GM18858 (cell line): ENCODE data around the gene GRPEL1.

Experiments
- ATAC-seq: cut with Tn5 transposase; IDR thresholded peaks from one replicate; pipeline ENCODE4 v1.9.1; 2021; ENCODE audit not compliant: unreplicated experiment

The GRPEL1 gene

DNA sequence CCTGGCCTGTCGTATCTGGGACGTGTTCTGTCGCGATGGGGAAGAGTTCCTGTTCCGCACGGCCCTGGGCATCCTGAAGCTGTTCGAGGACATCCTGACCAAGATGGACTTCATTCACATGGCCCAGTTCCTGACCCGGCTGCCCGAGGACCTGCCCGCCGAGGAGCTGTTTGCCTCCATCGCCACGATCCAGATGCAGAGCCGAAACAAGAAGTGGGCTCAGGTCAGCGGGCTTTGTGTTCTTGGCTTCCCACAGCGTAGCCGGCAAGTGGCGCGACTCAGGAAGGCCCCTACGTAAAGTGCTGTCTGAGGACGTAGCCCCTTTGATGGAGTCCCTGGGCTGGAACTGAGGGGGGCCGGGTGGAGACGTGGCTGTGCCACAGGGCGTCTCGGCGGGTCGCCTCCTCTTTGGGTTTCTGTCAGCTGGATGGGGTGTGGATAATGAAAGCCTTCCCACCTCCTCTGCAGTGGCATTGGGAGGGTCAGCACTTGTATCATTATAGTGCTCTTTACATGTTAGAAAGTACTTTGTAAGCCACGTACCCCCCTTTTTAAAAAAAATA lies 42.7 kb downstream of the GRPEL1 start:
- no peak for ATAC-seq

DNA sequence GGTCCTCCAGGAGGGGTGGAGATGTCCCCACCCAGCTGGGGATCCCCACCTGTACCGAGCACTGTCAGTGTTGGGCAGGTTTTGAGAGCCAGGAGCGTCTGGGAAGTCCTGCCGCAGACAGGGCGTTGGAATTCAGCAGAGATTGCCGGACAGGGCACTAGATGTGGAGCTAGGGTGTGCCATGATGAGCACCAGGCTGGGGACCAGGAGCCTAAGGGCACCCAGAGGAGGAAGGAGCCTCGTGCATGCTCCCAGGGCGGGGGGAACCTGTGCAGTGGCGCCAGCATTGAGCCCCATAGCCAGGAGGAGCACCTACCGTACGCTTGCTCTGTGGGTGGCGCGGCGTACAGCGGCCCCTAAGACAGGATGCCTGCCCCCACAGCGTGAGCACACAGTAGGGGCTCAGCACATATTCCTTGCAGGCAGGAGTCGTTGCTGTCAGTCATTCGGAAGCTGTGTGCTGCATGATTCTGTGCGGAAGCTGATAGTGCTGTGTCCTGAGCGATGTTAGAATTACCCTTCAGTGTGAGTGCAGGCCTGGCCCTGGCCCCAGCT lies 43.5 kb downstream of the GRPEL1 start:
- ATAC-seq = no peak

DNA sequence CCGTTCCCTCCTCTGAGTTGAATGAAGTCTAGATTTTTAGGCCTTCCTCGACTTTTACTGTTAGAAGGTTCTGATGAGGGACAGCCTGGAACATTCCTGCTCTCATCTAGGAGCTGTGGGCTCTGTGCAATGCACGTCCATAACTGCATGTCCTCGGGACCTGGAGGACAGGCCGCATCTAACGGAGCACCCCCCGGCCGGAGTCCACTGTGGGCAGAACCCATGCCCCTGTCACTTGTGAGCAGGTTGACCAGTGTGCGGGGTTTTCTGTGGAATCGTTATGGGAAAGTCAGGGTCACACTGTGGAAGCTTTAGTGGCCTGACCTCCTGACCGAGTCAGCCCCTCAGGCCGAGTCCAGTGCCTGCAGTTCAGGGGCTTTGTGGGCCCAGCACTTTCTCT lies 44.0 kb downstream of the GRPEL1 start:
- ATAC-seq = no peak

DNA sequence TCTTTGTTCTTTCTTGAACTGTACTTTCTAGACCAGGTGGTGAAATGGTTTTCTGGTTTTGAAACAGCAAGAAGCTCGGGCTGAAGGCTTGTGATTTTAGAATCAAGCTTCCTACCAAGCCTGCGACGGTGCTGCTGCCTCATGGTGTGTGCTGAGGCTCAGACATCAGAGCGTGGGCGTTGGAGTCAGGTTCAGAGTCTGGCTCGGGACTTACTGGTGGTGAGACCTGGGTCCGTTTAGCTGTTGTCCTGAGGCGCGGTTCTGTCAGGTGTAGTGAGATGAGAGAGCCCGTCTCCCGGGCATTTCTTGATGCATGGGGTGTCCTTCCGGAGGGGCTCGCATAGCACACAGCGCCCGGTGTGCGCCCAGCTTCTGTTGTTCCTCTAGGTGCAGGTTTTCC lies 44.4 kb downstream of the GRPEL1 start:
- no peak for ATAC-seq

DNA sequence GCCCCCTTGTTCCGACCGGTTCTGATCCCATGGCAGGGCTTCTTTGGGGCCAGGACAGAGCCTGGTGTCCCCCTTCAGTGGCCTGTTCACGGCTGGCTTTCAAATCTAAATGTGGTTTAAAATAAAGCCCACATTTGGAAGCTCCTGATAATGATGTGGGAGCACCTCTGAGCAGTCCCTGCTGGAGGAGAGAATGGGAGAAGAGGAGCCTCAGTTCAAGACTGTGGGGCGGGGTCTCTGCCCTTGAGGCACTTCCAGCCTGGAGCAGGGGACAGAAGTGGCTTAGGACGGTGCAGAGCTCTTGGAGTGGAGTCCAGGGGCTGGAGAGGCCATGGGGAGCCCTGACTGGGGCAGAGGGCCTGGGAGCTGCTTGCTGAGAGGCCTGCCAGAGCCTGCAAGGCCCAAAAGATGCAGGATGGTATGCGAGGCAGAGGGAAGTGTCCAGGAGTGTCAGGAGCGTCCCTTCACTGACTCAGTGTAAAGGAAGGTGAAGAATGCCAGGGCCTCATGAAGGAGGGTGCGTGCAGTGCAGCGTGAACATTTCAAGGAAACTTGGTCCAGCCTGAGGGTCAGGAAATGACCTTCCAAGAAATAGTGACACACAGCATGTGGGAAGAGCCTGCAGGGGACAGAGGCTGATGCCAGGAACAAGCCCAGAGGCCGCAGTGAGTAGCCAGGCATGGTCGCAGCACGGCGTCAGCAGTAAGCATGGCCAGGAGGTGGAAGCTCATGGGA lies 45.8 kb downstream of the GRPEL1 start:
- no peak for ATAC-seq

DNA sequence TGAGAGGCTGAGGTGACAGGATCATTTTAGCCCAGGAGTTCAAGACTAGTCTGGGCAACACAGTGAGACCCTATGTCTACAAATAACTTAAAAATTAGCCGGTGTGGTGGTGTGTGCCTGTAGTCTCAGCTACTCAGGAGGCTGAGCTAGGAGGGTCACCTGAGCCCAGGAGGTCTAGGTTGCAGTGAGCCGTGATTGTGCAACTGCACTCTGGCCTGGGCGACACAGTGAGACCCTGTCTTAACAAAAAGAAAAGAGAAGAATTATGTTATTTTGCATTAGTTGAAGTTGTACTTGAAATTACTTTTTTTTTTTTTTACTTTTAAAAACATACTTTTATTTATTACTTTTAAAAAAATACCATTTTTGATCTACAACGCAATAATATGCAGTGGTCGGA lies 46.5 kb downstream of the GRPEL1 start:
- ATAC-seq = no peak

DNA sequence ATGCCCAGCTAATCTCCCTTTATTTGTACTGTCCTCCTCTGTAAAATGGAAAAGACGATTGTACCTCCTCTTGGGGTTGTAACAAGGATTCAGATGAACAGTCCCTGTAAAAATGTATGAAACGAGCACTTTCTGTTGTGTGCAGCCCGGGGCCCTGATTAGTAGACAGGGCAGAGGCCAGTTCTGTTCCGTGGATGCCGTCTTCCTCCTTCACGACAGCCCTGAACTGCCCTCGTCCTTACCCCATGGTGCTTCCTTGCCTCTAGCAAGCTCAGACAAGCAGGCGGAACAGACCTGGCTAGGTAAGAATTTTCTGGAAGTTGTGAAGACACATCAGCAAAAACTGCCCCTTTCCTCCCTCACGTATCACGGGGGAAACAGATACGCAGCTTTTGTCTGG lies 47.0 kb downstream of the GRPEL1 start:
- ATAC-seq = no peak

DNA sequence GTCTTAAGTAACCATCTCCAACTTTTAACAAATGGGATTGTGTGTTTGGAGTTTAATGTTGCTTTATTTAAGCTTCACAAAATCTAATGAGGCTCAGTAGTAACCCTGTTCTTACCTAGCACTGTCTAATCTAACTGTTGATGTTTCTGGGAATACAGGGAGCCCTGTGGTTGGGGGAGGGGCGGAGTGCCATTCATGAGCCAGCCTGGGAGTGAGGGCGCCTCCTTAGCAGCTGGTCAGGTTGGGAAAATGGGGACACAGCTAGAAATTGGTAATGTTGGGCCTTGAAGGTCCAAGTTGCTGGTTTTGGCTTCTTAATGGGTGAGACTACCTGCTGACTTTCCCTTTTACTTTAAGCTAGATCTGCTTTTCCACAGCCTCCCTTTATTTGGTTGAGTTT lies 47.6 kb downstream of the GRPEL1 start:
- no peak for ATAC-seq

DNA sequence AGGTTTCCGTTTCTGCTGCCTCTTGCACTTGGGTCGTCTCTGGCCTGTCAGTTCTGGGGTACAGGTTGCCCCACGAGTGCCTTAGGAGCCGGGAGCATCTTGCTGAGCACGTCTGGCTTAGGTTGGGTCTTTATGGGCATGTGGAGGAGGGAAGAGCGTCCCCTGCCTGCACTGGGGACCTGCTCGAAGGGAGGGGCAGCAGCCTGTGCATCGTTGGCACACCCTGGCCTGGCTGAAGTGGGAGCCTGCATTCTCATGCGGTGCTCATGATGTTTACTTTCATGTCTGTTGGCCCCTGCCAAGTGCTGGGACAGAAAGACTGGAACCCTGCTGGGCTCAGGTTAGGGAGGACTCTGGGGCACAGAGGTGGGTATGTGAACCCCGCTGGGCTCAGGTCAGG lies 48.5 kb downstream of the GRPEL1 start:
- no peak for ATAC-seq

DNA sequence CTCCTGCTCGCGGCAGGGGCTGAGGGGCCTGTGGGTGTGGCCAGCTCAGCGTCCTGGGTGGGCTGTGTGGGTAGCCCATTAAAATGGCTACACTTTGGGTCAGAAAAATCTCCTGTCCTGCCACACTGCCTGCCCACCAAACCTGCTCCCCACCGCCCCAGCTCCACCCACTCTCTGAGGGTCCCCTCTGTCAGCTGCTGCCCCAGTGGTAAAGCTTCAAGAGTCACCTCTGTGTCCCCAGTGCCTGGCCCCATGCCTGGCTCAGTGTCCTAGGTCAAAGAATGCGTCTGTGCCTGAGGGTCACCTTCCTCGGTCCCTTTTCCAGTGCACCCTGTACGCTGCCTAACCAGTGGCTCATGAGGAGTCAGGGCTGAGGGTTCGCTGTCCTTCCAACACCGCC lies 49.6 kb downstream of the GRPEL1 start:
- no peak for ATAC-seq

DNA sequence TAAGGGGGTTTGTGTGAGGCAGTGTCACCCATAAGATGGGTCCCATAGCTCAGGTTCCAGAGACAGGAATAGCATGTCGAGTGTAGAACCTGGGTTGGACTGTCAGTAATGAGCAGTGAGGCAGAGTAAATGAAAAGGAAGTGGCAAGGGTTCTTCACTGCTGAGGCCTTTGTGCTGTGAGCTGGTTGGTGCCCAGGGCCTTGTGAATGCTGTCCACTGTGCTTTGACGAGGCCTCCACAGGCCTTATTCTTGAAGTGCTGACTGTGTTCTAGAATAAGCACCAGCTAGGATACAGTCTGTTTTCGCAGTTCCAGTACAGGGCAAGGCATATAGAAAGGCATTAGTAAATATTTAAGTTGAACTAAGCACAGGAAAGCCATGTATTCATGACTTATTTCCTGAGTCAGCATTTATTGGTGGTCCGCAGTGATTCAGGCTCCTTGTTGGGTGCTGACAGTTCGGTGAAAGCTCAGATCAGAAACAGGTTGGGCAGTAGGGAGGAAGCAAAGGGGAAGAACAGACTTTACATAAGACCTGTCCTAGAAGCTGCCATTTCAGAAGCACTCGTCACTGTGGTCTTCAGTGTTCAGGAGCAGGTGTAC lies 50.3 kb downstream of the GRPEL1 start:
- no peak for ATAC-seq

DNA sequence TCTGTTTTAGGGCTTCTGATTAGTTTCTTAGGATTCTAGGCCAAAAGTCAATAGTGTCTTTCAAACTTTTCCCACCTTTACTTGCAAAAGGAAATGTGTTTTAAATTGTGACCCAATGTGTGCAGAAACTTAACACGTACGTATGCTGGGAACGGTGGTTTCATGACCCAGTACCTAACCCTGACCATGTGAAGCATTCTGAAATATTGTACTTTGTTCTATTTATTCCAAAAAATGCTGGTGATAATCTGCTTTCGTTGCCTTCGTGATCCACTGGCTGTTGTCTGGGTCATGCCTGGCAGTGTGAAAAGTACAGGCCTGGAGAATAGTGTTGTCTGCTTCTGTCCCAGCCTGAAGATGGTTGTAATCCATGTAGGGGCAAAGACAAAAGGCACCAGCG lies 51.4 kb downstream of the GRPEL1 start:
- ATAC-seq = no peak

DNA sequence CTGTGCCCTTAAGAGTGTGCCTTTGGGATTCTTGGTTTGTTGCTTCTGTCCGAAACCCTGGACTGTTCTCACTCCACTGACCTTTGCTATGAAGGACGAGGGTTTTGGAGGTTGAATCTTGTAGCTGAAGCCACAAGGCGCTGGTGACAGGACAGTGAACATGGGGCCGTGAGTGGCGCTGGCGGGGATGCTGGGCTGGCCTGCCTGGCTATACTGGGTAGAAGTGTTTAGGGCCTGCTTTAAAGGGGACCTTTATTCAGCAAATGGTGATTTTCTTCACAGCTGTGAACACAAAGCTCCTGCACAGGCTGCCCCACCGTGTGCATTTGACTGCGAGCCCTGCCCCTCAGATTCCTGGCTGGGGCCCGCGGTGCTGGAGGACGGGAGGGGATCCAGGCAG lies 51.8 kb downstream of the GRPEL1 start:
- ATAC-seq = no peak

DNA sequence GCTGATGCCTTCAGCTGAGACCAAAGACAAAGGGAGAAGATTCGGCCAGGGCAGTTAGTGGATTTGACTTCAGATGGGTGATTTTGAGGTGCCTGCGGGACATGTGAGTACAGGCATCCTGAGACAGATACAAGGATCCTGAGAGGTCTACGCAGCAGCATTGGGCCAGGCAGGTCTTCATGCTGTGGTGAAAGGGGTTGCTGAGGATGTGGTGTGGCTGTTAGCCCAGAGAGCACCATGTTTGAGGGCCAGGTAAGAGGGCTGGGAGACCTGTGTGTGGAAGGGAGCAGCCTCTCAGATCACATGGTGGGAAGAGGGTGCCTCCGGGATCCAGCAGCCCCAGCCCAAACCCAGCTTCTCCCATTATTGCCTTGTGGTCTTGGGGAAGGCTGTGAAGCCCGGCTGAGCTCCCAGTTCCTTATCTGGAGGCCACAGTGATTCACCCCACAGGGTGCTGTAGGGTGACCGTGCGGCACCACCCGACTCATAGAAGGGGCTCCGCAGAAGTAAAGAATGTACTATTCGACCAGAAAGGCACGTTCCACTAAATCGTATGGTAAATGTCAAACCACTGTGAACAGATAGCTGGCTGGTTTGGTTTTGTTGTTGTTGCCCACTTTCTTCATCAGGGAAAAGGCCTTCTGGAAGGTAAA lies 52.4 kb downstream of the GRPEL1 start:
- no peak for ATAC-seq

DNA sequence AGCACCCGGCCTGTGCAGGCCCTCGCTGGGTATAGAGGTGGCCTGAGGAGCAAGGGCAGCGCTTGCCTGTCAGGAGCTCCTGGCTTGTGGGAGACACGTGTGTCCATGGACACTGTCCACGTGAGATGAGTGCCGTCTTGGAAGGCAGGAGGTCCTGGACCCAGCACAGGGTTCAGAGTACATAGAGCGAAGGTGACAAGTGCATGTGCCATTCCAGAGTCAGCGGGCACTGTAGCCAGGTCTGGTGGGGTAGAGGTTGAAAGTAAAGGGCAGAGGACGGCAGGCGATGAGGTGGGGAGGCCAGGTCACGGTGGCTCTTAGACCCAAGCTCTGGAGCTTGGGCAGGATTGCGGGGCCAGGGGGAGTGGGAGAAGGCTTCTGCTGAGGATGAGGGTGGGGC lies 53.0 kb downstream of the GRPEL1 start:
- no peak for ATAC-seq

DNA sequence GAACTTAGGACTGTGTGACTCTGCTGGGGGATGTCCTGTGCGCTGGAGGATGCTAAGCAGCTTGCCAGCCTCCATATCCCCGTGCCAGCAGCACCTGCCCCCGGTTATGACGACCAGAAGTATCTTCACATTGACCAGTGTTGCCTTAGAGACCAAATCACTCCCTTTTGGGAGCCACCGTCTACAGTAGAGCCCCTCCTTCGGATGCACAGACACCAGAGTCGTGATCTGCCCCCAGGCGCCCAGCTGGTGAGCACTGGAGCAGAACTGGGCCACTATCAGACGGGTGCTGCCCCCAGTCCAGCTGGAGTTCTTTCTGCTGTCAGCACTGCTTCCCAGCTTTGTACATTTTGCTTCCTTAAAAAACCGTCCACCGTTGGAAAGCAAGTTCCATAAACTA lies 54.7 kb downstream of the GRPEL1 start:
- no peak for ATAC-seq

DNA sequence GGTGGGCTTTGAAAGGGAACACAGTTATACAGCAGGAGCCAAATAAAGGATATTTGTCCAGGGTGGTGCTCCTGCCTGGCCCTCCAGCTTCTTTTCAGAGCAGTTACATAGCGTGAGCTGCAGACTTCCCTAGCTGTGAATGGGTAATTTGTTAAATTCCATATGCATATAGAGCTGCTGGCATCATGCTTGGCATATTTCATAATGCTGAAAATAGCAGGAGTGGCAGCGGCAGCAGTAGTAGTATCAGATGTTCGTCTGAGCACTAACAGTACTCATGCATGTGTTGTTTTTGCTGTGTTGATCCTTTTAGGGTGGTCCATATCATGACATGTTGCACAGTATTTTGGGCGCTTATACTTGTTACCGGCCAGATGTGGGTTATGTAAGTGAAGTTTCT lies 58.3 kb downstream of the GRPEL1 start:
- no peak for ATAC-seq
